NCI-H345 treated with DMSO at 0.1 percent for 48 hours (cell line): ENCODE data around the gene GJE1.

ENCODE experiments used
- DNase-seq: peaks from one replicate; lab custom pipeline; 2025; ENCODE audit not compliant: unreplicated experiment; lab: John Stamatoyannopoulos, UW

The GJE1 gene

DNA sequence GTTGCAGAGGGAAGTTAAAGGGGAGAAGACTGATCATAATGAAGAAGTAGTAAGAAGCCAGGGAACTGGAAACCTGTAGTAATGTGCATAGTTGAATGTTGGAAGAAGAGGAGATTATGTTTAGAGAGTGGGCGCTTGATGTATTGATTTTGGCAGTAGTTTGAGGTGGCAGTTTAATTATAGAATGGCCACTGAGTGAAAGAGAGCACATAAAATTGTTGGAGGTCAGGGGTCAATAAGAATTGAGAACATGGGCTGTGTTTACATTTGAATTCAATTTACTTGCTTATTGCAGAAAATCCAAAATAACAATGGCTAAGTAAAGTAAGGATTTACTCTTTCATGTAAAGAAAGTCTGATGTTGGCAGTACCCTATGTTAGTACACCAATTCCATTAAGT lies 30.1 kb downstream of the GJE1 start:
- no peak for DNase-seq

DNA sequence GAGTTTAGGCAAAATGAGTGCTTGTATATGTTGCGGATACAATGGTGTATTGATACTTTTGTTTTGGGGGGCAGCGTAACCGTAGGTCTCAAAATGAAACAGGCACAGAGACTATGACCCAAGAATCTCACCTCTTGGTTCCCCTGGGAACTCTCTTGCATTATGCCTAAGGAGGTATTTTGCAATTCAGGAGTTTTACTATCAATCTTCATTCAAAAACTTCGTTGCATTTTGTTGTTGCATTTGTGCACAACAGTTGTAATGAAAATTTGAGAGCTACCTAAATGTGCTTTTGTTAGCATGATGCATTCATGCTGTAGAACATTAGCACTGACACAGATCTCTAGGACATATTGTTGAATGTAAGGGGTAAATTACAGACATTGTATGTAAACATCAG lies 32.5 kb downstream of the GJE1 start:
- no peak for DNase-seq

DNA sequence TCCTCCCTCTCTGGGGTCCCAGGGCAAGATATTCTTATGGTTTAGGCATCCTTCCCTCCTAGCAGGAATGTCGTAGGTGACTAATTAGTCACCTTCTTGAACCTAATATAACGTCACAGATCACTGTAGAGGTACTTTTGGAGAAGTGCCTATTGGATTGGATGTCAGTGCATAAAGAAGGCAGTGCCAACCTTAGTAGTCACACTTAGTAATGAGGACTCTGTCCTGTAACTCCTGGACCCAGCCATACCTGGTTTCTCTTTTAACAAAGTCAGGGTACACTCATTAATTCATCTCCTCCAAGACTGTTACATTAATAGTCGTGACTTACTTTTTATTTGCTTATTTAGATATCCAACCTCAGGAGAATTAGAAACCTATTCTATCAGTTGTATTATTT lies 34.3 kb downstream of the GJE1 start:
- DNase-seq = no peak

DNA sequence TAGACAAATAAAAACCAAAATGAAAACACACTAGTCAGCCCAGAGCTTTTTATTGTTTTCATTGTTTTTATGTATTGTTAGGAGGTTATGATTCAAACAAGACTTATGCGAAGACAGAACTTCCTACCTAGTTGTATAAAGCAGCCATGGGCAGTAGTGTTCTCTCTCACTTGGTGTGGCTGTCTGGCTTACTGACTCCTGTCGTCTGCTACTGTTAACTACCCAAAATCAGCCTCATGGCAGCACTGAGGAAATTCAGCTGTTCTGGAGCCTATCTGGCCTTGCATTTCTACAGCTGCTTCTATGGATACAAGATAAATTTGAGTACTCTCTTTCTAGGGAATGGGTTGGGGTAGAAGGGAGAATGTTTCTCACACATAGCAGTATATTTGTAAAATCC lies 34.8 kb downstream of the GJE1 start:
- DNase-seq = no peak

DNA sequence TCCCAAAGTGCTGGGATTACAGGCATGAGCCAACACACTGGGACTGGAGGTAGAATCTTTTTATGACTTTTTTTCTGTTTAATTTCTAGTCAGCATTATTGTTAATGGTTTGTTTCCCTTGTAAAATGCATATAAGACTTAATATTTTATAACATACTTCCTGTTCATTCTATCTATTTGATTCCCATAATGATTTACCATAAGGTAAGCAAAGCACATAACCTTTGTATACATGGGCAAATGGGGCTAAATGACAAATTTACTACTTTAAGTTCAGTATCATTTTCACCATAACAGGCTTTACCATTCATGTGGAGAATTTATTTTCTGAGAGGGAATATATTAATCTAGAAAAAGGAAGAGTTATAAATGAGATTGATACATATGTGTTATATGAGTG lies 38.6 kb downstream of the GJE1 start:
- no peak for DNase-seq

DNA sequence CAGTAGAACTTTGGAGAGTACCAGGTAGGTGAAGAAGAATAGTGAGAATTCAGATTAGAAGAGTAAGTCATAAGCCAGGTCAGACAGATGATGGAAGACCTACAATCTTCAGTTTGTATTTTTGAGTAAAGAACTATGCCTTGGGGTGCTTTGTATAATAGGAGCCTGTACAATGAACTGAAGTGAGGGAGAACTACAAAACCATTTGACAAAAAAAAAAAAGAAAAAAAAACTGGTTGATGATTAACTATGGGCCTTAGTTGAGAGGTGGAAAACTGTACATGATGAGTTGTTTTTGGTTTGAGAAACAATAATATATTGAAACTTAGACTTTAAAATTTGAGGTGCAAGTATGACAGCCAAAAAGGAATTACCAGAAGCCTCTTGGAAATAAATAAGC lies 40.0 kb downstream of the GJE1 start:
- no peak for DNase-seq

DNA sequence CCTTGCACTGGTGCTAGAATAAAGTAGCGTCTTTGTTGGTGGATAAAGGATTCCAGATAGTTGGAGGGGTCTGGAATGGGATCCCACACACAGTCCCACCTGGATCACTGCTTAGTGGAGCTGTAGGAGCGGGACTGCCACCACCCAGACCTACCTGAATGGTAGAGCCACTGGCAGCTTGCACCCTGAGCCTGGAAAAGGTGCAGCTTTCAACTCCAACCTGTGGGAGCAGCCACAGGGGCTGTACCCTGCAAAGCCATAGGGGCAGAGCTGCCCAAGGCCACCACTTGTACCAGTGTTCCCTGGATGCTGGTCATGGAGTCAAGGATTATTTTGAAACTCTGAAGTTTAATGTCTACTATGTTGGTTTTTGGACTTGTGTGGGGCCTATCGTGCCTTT lies 41.3 kb downstream of the GJE1 start:
- DNase-seq = no peak

DNA sequence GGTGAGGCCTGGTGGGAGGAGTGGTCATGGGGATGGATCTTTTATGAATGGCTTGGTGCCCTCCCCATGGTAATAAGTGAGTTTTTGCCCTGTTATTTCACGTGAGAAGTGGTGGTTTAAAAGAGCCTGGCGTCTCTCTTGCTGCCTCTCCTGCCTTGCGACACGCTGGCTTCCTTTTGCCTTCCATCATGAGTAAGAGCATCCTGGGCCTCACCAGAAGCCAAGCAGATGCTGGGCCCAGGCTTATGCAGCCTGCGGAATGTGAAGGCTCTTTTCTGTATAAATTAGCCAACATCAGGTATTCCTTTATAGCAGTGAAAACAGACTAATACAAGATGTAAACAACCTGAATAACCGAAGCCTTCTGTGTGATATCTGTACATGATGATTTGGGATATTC lies 42.0 kb downstream of the GJE1 start:
- DNase-seq = no peak

DNA sequence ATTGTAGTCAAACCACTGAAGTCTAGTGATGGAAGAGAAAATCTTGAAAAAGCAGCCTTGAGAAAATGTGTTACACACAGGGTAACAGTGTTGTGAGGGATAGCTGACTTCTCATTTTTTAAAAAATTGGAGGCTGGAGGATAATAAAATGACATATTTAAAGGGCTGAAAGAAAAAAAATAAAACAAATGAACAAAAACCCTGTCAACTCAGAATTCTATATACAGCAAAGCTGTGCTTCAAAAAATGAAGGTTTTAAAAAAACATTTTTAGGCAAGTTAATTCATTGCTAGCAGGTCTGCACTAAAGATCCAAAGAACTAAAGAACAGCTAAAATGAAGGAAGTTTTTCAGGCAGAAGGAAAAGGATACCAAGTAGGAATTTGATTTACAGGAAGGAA lies 45.4 kb downstream of the GJE1 start:
- DNase-seq = no peak

DNA sequence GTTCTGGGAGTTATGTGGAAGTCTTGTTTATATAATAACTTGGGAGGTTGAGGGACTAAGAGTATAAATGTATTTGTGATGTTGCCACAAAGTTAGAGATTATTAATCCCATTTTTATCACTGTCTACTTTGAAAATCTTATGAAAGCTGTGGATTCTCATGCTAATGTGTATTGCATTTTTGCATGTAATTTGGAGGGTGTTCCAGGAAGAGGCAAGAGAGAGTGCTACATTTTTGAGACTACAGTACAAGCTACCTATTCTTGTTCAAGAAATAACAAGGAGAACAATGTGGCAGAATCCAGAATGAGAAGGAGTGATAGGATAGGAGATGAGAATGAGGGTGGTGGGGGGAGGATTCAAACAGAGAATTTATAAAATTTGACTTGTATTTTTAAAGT lies 49.3 kb downstream of the GJE1 start:
- no peak for DNase-seq

DNA sequence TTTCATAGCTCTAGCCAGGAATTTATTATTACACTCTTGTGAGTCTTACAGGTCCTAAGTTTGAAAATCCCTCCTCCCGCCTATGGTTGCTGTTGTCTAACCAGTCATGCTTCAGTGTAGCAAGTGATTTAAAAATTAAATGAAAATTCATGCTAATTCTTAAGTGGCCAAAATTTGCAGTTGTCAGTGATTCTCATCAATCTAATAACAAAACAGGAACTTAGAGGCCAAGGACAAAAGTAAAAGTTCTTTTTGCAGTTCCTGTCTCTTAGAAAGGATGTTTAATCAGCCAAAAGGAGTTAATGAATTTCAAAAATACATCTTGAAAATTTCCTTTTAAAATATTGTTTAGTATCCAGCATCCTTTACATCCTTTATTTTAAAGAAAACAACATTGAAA lies 50.6 kb downstream of the GJE1 start:
- no peak for DNase-seq

DNA sequence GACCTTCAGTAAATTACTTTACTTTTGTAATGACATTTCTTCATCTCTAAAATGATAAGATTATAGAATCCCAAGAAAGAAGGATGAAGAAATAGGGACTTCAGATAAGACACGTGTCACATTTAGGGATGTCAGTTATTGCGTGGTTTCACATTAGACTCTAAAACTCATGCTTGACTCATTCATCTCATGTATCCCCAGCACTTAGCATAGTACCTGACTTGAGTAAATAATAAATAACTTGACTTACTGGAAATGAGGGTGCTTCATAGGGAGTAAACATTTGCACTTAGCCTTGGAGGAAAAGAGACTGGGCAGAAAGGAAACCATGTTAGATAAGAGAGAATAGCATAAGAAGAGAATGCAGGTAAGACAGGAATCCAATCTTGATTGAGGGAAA lies 51.6 kb downstream of the GJE1 start:
- DNase-seq = no peak
